Lower leg skin (tissue), 3 donors: ENCODE results near the gene PYGB.

Experiments
- POLR2A ChIP-seq, 2 donors: fragments of 450-650 bp; IDR thresholded peaks; one replicate each; pipeline ENCODE4 v1.6.1; 2016 to 2017; ENCODE audit warnings: antibody characterized with exemption in 2 of 2, mild to moderate bottlenecking in 1 of 2, moderate library complexity in 1 of 2
- TF ChIP-seq, protein P1 (sequence below), 3 donors: fragments of 450-650 bp; IDR thresholded peaks; one replicate each; pipeline ENCODE4 v1.5.1; 2016; ENCODE audit warnings: antibody characterized with exemption in 3 of 3, mild to moderate bottlenecking in 3 of 3, moderate library complexity in 2 of 3

DNA sequence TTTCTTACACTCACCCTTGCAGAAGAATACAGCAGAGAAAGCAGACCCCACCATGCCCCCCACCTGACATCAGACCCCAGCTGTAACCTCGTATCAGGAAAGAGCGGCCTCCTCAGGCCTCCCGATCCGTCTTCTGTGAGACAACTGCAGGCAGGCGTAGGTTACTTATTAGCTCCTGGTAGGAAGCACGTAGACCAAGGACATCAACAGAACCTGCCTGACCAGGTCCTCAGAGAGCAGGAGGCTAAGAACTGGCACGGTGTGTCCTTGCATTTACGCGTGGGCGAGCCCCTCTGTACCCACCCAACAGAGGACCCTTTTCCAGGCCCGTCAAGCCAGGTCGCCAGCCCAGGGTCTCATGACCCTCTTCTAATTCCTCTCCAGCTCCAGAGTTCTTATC, 91.7 kb downstream of the PYGB start:
- TF ChIP-seq, protein P1, sequence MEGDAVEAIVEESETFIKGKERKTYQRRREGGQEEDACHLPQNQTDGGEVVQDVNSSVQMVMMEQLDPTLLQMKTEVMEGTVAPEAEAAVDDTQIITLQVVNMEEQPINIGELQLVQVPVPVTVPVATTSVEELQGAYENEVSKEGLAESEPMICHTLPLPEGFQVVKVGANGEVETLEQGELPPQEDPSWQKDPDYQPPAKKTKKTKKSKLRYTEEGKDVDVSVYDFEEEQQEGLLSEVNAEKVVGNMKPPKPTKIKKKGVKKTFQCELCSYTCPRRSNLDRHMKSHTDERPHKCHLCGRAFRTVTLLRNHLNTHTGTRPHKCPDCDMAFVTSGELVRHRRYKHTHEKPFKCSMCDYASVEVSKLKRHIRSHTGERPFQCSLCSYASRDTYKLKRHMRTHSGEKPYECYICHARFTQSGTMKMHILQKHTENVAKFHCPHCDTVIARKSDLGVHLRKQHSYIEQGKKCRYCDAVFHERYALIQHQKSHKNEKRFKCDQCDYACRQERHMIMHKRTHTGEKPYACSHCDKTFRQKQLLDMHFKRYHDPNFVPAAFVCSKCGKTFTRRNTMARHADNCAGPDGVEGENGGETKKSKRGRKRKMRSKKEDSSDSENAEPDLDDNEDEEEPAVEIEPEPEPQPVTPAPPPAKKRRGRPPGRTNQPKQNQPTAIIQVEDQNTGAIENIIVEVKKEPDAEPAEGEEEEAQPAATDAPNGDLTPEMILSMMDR (IDR thresholded peaks at IDR 0.05), result no peak
- TF ChIP-seq POLR2A (IDR thresholded peaks at IDR 0.05), result no peak
